ENCODE results near the gene TRIM9. TPM values are rescaled to one million over a fixed set of nuclear protein-coding genes. Genes with fewer than 3 reads are reported as not detected.

Gene TRIM9
- total RNA-seq, 1 donor: 1.1 TPM

GRCh38 chr14:50929506-50929905 is 165.4 kb downstream of the TRIM9 start:
- no peaks in the 10 kb centered on the region for H3K79me2 ChIP-seq (ENCODE audit: insufficient read depth, low read length)
- H3K4me1 ChIP-seq (ENCODE audit: insufficient read depth, low read length): peaks cover 19% of the 10 kb centered on the region
- no peak overlapping the region for H3K4me2 ChIP-seq (ENCODE audit: insufficient read depth, low read length)
- no peak overlapping the region for H3K4me3 ChIP-seq (ENCODE audit: insufficient read depth, low read length)
- H3K27me3 ChIP-seq (ENCODE audit: insufficient read depth, low read length): no peaks in the 10 kb centered on the region
- H3K27ac ChIP-seq (ENCODE audit: low read depth, low read length): no peak overlapping the region
- no peak for TF ChIP-seq CTCF (IDR thresholded peaks at IDR 0.05; ENCODE audit: extremely low read depth, low read depth, low read length)
- DNase-seq (ENCODE audit: insufficient read length, low spot score, missing footprints): no peak
- H2AFZ ChIP-seq (ENCODE audit: low read length): no peak overlapping the region
- H3K36me3 ChIP-seq (ENCODE audit: insufficient read depth, low read length): peaks cover 62% of the 10 kb centered on the region
- H4K20me1 ChIP-seq (ENCODE audit: insufficient read depth, low read length): no peaks in the 10 kb centered on the region
- no peaks in the 10 kb centered on the region for H3K9me3 ChIP-seq (ENCODE audit: low read depth, low read length)

- peak overlapping the region; percentile 28 for H3K4me2 ChIP-seq (ENCODE audit: insufficient read depth, low read length)
- no peaks in the 10 kb centered on the region for H4K20me1 ChIP-seq (ENCODE audit: insufficient read depth, low read length)
- peak overlapping the region; percentile 60 for H3K27ac ChIP-seq (ENCODE audit: low read depth, low read length)
- no peaks in the 10 kb centered on the region for H3K9me3 ChIP-seq (ENCODE audit: low read depth, low read length)
- H3K36me3 ChIP-seq (ENCODE audit: insufficient read depth, low read length): peaks cover 65% of the 10 kb centered on the region
- no peak for DNase-seq (ENCODE audit: insufficient read length, low spot score, missing footprints)
- no peaks in the 10 kb centered on the region for H3K79me2 ChIP-seq (ENCODE audit: insufficient read depth, low read length)
- H3K4me1 ChIP-seq (ENCODE audit: insufficient read depth, low read length): peaks cover 19% of the 10 kb centered on the region
- no peak overlapping the region for H2AFZ ChIP-seq (ENCODE audit: low read length)
- TF ChIP-seq CTCF (IDR thresholded peaks at IDR 0.05; ENCODE audit: extremely low read depth, low read depth, low read length): no peak
- no peak overlapping the region for H3K4me3 ChIP-seq (ENCODE audit: insufficient read depth, low read length)
- H3K27me3 ChIP-seq (ENCODE audit: insufficient read depth, low read length): no peaks in the 10 kb centered on the region
Observed at GRCh38 chr14:50928002-50928635, 166.8 kb downstream of the TRIM9 start.

GRCh38 chr14:50926851-50927386 is 168.0 kb downstream of the TRIM9 start:
- Histone ChIP-seq H2AFZ (ENCODE audit: low read length) (no peak overlapping the region), H3K27me3 (ENCODE audit: insufficient read depth, low read length) (no peaks in the 10 kb centered on the region), H3K4me2 (ENCODE audit: insufficient read depth, low read length) (no peak overlapping the region), H3K4me1 (ENCODE audit: insufficient read depth, low read length) (peaks cover 19% of the 10 kb centered on the region), H3K36me3 (ENCODE audit: insufficient read depth, low read length) (peaks cover 65% of the 10 kb centered on the region), H3K4me3 (ENCODE audit: insufficient read depth, low read length) (no peak overlapping the region), H3K79me2 (ENCODE audit: insufficient read depth, low read length) (no peaks in the 10 kb centered on the region), H3K27ac (ENCODE audit: low read depth, low read length) (no peak overlapping the region), H4K20me1 (ENCODE audit: insufficient read depth, low read length) (no peaks in the 10 kb centered on the region), H3K9me3 (ENCODE audit: low read depth, low read length) (no peaks in the 10 kb centered on the region)
- no peak for DNase-seq (ENCODE audit: insufficient read length, low spot score, missing footprints)
- no peak for TF ChIP-seq CTCF (IDR thresholded peaks at IDR 0.05; ENCODE audit: extremely low read depth, low read depth, low read length)

Other genes with a start within 250 kb of the TRIM9 start
- gene ABHD12B, start 223.1 kb downstream of the TRIM9 start, total RNA-seq: not detected in 2 replicates
- gene PYGL, start 150.6 kb downstream of the TRIM9 start, total RNA-seq: 116 and 123 TPM in 2 replicates
- 50.1 and 55.4 TPM in 2 replicates for gene TMX1, start 145.1 kb upstream of the TRIM9 start, total RNA-seq

Measured in osteoblast (primary cell).